ENCODE results near the gene CKS1B. TPM values are rescaled to one million over a fixed set of nuclear protein-coding genes. Genes with fewer than 3 reads are reported as not detected.

The CKS1B gene
- total RNA-seq, 2 experiments from 2014 or later, result 283 to 291 TPM

DNA sequence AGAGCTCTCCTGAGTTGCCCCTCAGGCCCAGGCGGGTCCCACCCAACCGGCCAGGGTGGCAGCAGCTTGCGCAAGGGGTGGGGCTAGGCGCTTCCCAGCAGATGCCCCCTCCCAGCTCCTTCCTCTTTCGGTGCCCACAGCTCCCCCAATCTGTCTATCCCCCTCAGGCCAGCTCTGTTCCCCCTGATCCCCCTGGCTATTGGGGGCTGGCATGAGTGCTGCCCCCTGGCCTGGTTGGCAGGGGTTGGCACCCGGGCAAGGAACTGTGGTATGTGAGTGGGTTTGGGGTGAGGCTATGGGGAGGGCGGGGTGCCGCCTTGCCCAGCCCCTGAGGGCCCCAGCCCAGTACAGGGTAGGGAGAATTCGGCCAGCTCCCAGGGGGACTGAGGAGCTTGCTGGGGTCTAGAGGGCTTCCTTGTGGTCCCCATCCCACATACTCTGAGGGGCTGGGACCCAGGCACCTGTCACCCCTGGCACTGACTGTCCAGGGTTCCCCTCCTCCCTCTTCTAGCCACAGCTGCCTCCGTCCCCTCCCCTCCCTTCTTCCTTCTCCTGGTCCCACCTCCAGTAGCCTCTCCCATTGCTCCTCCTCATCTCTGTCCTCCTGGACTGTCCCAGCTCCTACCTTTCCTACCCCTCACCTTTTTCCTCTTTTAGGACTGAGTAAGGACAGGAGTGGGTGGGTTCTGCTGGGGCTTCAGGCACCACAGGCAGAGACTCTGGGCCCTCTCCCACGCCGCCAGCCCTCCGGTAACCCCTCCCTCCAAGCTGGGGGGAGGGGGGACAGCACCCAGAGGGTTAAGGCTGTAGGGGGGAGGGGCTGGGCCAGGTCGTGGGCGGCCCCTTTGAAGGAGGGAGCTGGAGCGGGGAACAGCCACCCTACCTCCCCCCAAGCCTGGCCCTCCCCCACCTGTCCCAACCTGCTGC lies 33.8 kb downstream of the CKS1B start:
- H3K4me1 Mint-ChIP-seq (ENCODE audit: low read depth), result peaks cover 69% of the 10 kb centered on the region
- CTCF ChIA-PET, result interaction anchor here (1.0 to 2.8 kb wide), 7 partner anchors 8 to 64 kb away, joined by 3 to 21 read pairs (median 4); partner anchors contain the start of gene ADAM15
- no peaks in the 10 kb centered on the region for H3K9me3 Mint-ChIP-seq
- H3K27ac Mint-ChIP-seq, result peak overlapping the region; percentile 98
- intact Hi-C loops (cut with micrococcal nuclease), result loop anchor here (10.0 kb wide), 2 partner anchors 683 to 1043 kb away; partner anchors contain the start of genes AQP10, ATP8B2, CREB3L4 and SLC39A1
- H3K4me3 Mint-ChIP-seq, result peak overlapping the region; percentile 97
- no peaks in the 10 kb centered on the region for H3K27me3 Mint-ChIP-seq (ENCODE audit: low read depth)
- H3K36me3 Mint-ChIP-seq (ENCODE audit: low read depth), result peaks cover 42% of the 10 kb centered on the region
- DNase-seq, result peak; percentile 88

DNA sequence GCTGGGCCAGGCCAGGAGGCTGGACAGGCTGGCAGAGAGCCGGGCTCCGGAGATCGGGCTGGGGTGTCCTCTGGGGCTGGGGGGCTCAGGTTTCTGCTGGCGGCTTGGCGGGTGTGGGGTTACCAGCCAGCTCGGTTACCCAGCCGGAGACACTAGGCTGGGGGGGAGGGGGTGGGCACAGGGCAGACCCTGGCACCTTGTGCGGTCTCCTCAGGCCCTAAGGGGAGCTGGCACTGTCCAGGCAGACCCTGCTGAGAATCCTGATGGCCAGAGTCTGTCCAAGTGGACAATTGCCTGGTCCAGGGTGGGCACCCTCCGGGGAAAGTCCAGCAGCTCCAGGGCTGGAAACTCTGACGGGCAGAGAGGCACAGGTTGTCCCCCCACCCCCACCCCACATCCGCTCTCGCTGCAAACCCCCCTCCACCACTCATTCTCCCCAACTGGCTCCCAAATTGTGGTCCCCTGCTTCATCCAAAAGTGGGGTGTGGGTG lies 34.8 kb downstream of the CKS1B start:
- no peaks in the 10 kb centered on the region for H3K9me3 Mint-ChIP-seq
- intact Hi-C loops (cut with micrococcal nuclease), result loop anchor here (1.0 to 10.0 kb wide), 3 partner anchors 8 to 1044 kb away; partner anchors contain the start of genes AQP10, ATP8B2, CREB3L4 and SLC39A1
- no peaks in the 10 kb centered on the region for H3K27me3 Mint-ChIP-seq (ENCODE audit: low read depth)
- H3K27ac Mint-ChIP-seq, result peak overlapping the region; percentile 98
- DNase-seq, result peak; percentile 73
- CTCF ChIA-PET, result interaction anchor here (1.4 to 2.6 kb wide), 2 partner anchors 10 to 52 kb away, joined by 3 to 13 read pairs; no protein-coding TSS in a partner anchor
- H3K36me3 Mint-ChIP-seq (ENCODE audit: low read depth), result peaks cover 40% of the 10 kb centered on the region
- peaks cover 74% of the 10 kb centered on the region for H3K4me1 Mint-ChIP-seq (ENCODE audit: low read depth)
- H3K4me3 Mint-ChIP-seq, result peak overlapping the region; percentile 97

DNA sequence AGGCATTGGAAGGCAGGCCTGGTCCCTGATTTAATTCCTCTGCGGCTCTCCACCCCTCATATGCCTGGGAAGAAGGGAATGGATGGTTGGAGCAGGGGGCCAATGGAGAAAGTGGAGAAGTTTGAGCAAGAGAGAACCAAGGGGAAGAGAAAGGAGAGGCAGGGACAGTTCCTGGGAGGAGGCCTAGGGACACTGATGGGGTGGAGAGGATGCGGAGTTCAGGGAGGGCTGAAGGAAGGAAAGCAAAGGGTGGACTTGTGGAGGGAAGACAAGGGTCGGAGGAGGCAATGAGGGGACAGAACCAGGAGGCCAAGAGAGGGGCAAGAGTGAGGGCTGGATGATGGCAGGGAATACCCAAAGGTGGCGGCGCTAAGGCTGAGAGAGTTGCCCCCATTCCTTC lies 35.3 kb downstream of the CKS1B start:
- peaks cover 40% of the 10 kb centered on the region for H3K36me3 Mint-ChIP-seq (ENCODE audit: low read depth)
- intact Hi-C loops (cut with micrococcal nuclease), result loop anchor here (1.0 to 10.0 kb wide), 4 partner anchors 8 to 1045 kb away; partner anchors contain the start of genes AQP10, ATP8B2, CREB3L4 and SLC39A1
- H3K4me1 Mint-ChIP-seq (ENCODE audit: low read depth), result peaks cover 72% of the 10 kb centered on the region
- no peaks in the 10 kb centered on the region for H3K27me3 Mint-ChIP-seq (ENCODE audit: low read depth)
- DNase-seq, result no peak
- CTCF ChIA-PET, result interaction anchor here (1.4 to 2.6 kb wide), 2 partner anchors 10 to 52 kb away, joined by 3 to 13 read pairs; no protein-coding TSS in a partner anchor
- H3K4me3 Mint-ChIP-seq, result peak overlapping the region; percentile 97
- peak overlapping the region; percentile 98 for H3K27ac Mint-ChIP-seq
- H3K9me3 Mint-ChIP-seq, result no peaks in the 10 kb centered on the region

DNA sequence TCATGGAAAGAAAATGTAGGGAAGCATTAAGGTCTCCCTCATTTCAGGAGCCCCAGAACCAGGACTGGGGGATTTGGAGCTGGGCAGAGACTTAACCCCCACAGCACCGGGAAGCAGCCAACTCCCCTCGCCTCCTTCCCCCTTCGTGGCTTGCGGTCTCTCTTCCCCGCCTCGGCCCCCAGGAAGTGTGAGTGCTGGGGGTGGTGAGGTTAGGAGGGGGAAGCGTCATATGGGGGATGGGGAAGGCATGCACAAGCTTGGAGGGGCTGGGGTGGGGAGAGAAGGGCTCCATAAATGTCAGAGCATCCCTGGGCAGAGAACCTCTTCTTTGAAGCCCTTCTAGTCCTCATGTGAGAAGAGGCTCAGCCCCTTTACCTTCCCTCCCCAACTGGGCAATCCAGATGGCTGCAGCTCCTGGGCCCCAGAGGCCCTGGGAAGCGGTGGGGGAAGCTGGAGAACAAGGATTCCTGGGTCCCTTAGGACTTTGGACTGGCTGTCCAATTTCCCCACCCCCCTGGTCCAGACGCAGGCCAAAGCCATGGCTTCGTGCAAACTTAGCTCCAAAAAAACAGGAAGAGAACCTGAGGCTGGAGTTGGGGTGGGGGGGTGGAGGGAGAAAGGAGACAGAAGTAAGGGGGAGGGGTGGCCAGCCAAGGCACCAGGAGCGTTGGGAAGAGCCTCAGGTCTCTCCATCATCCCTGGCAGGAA lies 35.9 kb downstream of the CKS1B start:
- H3K4me1 Mint-ChIP-seq (ENCODE audit: low read depth), result peaks cover 73% of the 10 kb centered on the region
- intact Hi-C loops (cut with micrococcal nuclease), result loop anchor here (1.0 kb wide), 1 partner anchor 9 kb away; no protein-coding TSS in a partner anchor

DNA sequence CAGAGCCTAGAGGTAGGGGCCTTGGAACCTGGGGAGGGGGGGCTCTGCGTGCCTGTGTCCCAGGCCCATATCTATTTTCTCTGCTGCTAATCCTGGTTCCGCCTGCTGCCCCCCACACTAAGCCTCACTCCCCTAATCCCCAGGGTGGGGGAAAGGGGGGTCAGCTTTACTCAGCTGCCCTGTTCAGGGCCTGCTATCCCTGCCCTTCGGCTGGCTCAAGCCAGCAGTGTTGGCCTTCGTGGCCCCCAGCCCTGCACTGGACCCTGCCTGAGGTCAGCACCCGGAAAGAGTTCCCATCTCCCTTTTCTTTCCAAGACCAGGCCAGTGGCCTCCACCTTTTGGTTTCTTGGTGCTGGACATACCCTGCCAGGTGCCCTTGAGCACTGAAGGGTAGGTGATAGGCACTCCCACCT lies 36.5 kb downstream of the CKS1B start:
- CTCF ChIA-PET, result interaction anchor here (0.7 to 2.6 kb wide), 4 partner anchors 9 to 40 kb away, joined by 3 to 13 read pairs (median 4); no protein-coding TSS in a partner anchor
- Mint-ChIP-seq H3K27ac (peak overlapping the region; percentile 98), H3K36me3 (ENCODE audit: low read depth) (peaks cover 47% of the 10 kb centered on the region), H3K27me3 (ENCODE audit: low read depth) (no peaks in the 10 kb centered on the region), H3K4me3 (peak overlapping the region; percentile 97), H3K4me1 (ENCODE audit: low read depth) (peaks cover 73% of the 10 kb centered on the region), H3K9me3 (no peaks in the 10 kb centered on the region)
- intact Hi-C loops (cut with micrococcal nuclease), result no loop called here
- DNase-seq, result no peak

More for the DNA sequence above, 35.9 kb downstream of the CKS1B start:
- peak; percentile 63 for DNase-seq
- CTCF ChIA-PET, result interaction anchor here (0.7 to 2.6 kb wide), 4 partner anchors 9 to 40 kb away, joined by 3 to 13 read pairs (median 4); no protein-coding TSS in a partner anchor
- peak overlapping the region; percentile 98 for H3K27ac Mint-ChIP-seq
- H3K36me3 Mint-ChIP-seq (ENCODE audit: low read depth), result peaks cover 40% of the 10 kb centered on the region
- no peaks in the 10 kb centered on the region for H3K27me3 Mint-ChIP-seq (ENCODE audit: low read depth)
- H3K9me3 Mint-ChIP-seq, result no peaks in the 10 kb centered on the region
- peak overlapping the region; percentile 97 for H3K4me3 Mint-ChIP-seq

DNA sequence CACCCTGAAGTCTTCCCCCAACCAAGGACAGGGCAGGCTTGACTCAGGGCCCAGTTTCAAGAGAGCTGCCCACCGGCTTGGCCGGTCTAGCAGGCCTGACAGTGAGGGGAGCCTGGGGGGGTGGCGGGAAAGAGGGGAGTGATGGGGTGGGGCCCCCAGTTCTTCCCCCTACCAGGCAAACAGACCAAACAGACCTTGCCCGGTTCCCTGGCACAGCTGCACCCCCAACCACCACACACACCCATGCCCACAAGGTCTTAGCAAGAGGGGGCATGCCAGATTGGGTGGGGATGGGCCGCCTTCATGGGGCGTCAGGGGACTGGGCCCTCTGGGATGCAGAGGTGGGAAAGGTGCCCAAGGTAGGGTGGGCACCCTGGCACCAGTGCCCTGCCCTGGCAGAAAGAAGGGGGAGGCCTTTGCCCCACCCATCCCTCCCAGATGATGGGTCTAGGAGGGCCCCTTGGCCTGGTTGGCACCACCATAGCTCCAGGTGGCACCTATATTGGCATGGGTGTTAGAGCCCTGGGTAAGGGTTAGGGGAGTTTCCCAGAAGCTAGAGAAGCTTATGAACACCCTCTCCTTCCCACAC lies 37.0 kb downstream of the CKS1B start:
- H3K27me3 Mint-ChIP-seq (ENCODE audit: low read depth), result no peaks in the 10 kb centered on the region
- H3K27ac Mint-ChIP-seq, result peak overlapping the region; percentile 98
- CTCF ChIA-PET, result interaction anchor here (0.9 to 2.6 kb wide), 2 partner anchors 8 to 12 kb away, joined by 3 to 13 read pairs; no protein-coding TSS in a partner anchor
- H3K4me3 Mint-ChIP-seq, result peak overlapping the region; percentile 97
- DNase-seq, result no peak
- intact Hi-C loops (cut with micrococcal nuclease), result no loop called here
- H3K9me3 Mint-ChIP-seq, result no peaks in the 10 kb centered on the region
- peaks cover 52% of the 10 kb centered on the region for H3K36me3 Mint-ChIP-seq (ENCODE audit: low read depth)
- H3K4me1 Mint-ChIP-seq (ENCODE audit: low read depth), result peaks cover 73% of the 10 kb centered on the region

DNA sequence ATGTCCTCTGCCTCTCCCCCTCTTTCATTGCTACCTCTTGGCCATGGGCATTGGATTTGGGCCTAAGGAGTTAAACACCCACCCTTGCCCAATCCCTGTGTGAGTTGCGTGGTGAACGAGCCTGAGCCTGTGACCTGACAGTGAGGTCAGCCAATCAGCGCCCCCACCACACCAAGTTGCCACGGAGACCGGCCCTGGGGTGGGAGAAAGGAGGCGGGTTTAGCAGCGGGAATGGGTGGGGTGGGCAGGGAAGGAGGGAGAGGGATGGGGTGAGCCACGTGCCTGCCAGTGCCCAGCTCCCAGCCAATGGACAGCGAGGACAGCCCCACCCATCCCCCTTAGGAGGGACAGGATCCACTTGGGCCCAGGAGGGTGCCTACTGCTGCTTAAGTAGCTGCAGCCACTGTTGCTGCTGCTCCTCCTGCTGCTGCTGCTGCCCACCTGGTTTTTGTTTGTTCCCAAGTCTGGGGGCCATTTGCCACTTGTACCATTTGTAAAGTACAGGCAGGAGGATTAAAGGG lies 37.6 kb downstream of the CKS1B start:
- peaks cover 68% of the 10 kb centered on the region for H3K4me1 Mint-ChIP-seq (ENCODE audit: low read depth)
- intact Hi-C loops (cut with micrococcal nuclease), result no loop called here
- CTCF ChIA-PET, result interaction anchor here (0.8 to 2.7 kb wide), 6 partner anchors 9 to 73 kb away, joined by 3 to 9 read pairs (median 3); partner anchors contain the start of gene PBXIP1
- H3K4me3 Mint-ChIP-seq, result peak overlapping the region; percentile 97
- H3K9me3 Mint-ChIP-seq, result no peaks in the 10 kb centered on the region
- peaks cover 55% of the 10 kb centered on the region for H3K36me3 Mint-ChIP-seq (ENCODE audit: low read depth)
- no peaks in the 10 kb centered on the region for H3K27me3 Mint-ChIP-seq (ENCODE audit: low read depth)
- peak; percentile 71 for DNase-seq
- H3K27ac Mint-ChIP-seq, result peak overlapping the region; percentile 89

DNA sequence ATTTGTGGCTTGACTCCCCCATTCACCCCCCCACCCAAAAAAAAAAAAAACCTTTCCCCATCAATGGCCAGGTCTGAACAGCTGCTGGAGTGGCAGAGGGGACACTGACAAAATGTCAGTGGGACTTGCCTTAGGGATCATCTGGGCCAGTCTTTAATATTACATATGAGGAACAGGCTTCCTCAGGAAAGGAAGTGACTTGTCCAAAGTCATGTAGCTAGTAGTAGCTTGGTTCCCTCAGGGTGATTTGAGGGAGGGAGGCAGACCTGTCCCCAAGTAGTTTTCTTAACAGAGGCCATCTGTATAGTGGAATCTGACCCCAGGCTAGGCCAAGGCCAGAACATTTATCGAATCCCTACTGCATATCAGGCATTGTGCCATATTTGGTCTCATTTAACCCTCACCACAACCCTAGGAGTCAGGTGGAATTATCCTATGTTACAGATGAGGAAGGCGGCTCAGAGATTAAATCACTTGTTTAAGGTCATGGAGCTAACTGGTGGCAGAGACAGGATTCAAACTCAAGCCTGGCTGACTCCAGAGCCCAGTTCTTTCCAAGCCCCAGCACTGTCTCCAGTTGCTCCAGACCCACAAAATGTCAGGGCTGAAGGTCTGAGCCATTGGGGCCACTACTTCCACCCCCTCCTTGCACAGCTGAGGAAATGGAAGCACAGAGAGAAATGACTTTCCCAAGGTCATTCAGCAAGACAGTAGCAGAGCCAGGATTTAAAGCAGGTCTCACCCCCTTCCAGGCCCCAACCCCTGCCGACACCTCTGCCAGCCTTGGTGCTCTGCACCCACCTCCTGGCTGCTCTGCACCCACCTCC lies 38.5 kb downstream of the CKS1B start:
- Mint-ChIP-seq H3K27ac (peak overlapping the region; percentile 89), H3K4me1 (ENCODE audit: low read depth) (peaks cover 66% of the 10 kb centered on the region), H3K4me3 (peak overlapping the region; percentile 25), H3K9me3 (no peaks in the 10 kb centered on the region), H3K27me3 (ENCODE audit: low read depth) (no peaks in the 10 kb centered on the region), H3K36me3 (ENCODE audit: low read depth) (peaks cover 55% of the 10 kb centered on the region)
- CTCF ChIA-PET, result interaction anchor here (0.6 to 2.7 kb wide), 10 partner anchors 10 to 357 kb away, joined by 3 to 9 read pairs (median 3); partner anchors contain the start of gene PBXIP1
- intact Hi-C loops (cut with micrococcal nuclease), result no loop called here
- DNase-seq, result no peak

DNA sequence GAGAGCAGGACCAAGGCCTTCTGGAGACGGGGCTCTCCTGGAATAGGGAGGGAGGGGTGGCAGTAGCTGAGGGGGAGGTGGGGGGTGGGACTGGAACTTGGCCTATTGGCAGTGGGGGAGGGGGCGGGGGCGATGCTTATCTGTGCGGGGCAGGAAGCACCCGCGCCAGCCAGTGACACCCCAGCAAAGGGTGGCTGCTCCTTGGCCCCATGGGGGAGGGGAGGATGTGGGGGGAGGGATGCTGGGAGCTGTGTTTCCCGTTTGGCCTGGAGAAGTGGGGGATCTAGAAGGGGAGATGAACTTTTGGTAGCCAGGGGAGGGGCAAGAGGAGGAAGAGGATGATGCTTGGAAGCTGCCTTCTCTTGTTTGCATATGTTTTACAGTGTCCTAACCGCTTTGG lies 39.2 kb downstream of the CKS1B start:
- peaks cover 55% of the 10 kb centered on the region for H3K36me3 Mint-ChIP-seq (ENCODE audit: low read depth)
- no peaks in the 10 kb centered on the region for H3K9me3 Mint-ChIP-seq
- H3K27me3 Mint-ChIP-seq (ENCODE audit: low read depth), result no peaks in the 10 kb centered on the region
- DNase-seq, result peak; percentile 45
- peak overlapping the region; percentile 42 for H3K4me3 Mint-ChIP-seq
- CTCF ChIA-PET, result interaction anchor here (1.0 to 2.7 kb wide), 6 partner anchors 10 to 78 kb away, joined by 3 to 9 read pairs (median 4); partner anchors contain the start of gene FLAD1
- intact Hi-C loops (cut with micrococcal nuclease), result no loop called here
- H3K27ac Mint-ChIP-seq, result peak overlapping the region; percentile 89
- peaks cover 68% of the 10 kb centered on the region for H3K4me1 Mint-ChIP-seq (ENCODE audit: low read depth)

DNA sequence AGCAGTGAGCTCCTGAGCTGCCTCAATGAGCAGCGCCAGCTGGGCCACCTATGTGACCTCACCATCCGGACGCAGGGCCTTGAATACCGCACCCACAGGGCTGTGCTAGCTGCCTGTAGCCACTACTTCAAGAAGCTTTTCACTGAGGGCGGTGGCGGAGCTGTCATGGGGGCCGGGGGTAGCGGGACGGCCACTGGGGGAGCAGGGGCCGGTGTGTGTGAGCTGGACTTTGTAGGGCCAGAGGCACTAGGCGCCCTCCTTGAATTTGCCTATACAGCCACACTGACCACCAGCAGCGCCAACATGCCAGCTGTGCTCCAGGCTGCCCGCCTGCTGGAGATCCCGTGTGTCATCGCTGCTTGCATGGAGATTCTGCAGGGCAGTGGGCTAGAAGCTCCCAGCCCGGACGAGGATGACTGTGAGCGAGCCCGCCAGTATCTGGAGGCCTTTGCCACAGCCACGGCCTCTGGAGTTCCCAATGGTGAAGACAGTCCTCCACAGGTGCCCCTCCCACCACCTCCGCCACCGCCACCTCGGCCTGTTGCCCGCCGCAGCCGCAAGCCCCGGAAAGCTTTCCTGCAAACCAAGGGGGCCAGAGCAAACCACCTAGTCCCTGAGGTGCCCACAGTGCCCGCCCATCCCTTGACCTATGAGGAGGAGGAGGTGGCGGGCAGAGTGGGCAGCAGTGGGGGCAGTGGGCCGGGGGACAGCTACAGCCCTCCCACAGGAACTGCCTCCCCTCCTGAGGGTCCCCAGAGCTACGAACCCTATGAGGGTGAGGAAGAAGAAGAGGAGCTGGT lies 40.4 kb downstream of the CKS1B start:
- H3K9me3 Mint-ChIP-seq, result no peaks in the 10 kb centered on the region
- H3K36me3 Mint-ChIP-seq (ENCODE audit: low read depth), result peaks cover 47% of the 10 kb centered on the region
- no peak overlapping the region for H3K27ac Mint-ChIP-seq
- intact Hi-C loops (cut with micrococcal nuclease), result no loop called here
- H3K4me1 Mint-ChIP-seq (ENCODE audit: low read depth), result peaks cover 80% of the 10 kb centered on the region
- H3K27me3 Mint-ChIP-seq (ENCODE audit: low read depth), result no peaks in the 10 kb centered on the region
- no peak overlapping the region for H3K4me3 Mint-ChIP-seq
- no peak for DNase-seq
- CTCF ChIA-PET, result interaction anchor here (0.9 to 3.6 kb wide), 13 partner anchors 9 to 79 kb away, joined by 3 to 37 read pairs (median 4); partner anchors contain the start of genes ADAM15 and FLAD1
